Brain microvascular endothelial cell (primary cell): ENCODE data around the gene DHRS4L2.
A peak's percentile ranks its signal among the peaks of the same experiment; 100 is the strongest.
"Not testable (repeated sequence)": the region's sequence is repeated elsewhere in the genome, so short reads cannot be mapped to it uniquely, and the experiment has no call there.

Experiments
- DNase-seq: peaks from one replicate; pipeline ENCODE4 v3.0.0-alpha.2; 2020
- H3K27ac ChIP-seq: fragments of 250-450 bp; sonication (Bioruptor Pico); 2 replicates; pipeline ENCODE4 v1.5.1; 2020; ENCODE audit warnings: mild to moderate bottlenecking, moderate library complexity
- H3K27me3 ChIP-seq: fragments of 250-450 bp; sonication (Bioruptor Pico); replicated peaks from 2 replicates; pipeline ENCODE4 v1.5.1; 2020; ENCODE audit warnings: mild to moderate bottlenecking
- H3K36me3 ChIP-seq: fragments of 250-450 bp; sonication (Bioruptor Pico); replicated peaks from 2 replicates; pipeline ENCODE4 v1.5.1; 2020; ENCODE audit warnings: mild to moderate bottlenecking
- H3K4me3 ChIP-seq: 2 replicates; pipeline ENCODE4 v1.5.1; 2011; ENCODE audit warnings: low read depth, mild to moderate bottlenecking, control low read depth, low read length, moderate library complexity
- in situ Hi-C: cut with HindIII; loops from 2 replicates; pipeline ENCODE4 v1.10.0; 2017; ENCODE audit warnings: low sequenced_read_pairs, low pct_ligation_motif_present
- TF ChIP-seq, protein P1 (sequence below): IDR thresholded peaks from 2 replicates; pipeline ENCODE4 v1.5.1; 2011; ENCODE audit warnings: low read depth, mild to moderate bottlenecking, moderate library complexity, low read length, control low read depth, inconsistent platforms; ENCODE audit errors: missing control alignments

DHRS4L2 gene

DNA sequence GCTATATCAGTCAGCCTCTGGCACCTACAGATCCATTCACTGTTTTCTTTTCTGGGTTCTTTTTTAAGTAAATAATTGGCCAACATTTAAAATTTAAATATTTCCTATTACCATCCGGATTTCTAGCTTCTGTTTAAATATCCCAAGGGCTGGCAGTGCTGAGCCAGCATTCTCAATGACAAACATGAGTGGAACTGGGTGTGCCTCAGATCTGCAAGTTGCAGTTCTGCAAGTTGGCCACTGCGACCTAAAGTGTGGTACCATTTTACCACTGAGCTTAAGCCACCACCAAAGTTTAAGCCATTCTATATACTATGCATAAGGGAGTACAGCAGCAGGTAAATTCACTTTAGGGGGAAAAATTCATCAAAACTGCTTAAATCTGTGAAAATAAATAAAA, 31.2 kb downstream of the DHRS4L2 start:
- H3K27me3 ChIP-seq, H3K27ac ChIP-seq, DNase-seq, in situ Hi-C loops, H3K36me3 ChIP-seq, H3K4me3 ChIP-seq: not testable (repeated sequence)
- TF ChIP-seq, protein P1, sequence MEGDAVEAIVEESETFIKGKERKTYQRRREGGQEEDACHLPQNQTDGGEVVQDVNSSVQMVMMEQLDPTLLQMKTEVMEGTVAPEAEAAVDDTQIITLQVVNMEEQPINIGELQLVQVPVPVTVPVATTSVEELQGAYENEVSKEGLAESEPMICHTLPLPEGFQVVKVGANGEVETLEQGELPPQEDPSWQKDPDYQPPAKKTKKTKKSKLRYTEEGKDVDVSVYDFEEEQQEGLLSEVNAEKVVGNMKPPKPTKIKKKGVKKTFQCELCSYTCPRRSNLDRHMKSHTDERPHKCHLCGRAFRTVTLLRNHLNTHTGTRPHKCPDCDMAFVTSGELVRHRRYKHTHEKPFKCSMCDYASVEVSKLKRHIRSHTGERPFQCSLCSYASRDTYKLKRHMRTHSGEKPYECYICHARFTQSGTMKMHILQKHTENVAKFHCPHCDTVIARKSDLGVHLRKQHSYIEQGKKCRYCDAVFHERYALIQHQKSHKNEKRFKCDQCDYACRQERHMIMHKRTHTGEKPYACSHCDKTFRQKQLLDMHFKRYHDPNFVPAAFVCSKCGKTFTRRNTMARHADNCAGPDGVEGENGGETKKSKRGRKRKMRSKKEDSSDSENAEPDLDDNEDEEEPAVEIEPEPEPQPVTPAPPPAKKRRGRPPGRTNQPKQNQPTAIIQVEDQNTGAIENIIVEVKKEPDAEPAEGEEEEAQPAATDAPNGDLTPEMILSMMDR: peak; percentile 34

GRCh38 chr14:24020520-24020919, 31.8 kb downstream of the DHRS4L2 start:
- H3K4me3 ChIP-seq, H3K27me3 ChIP-seq, in situ Hi-C loops, H3K36me3 ChIP-seq, DNase-seq, H3K27ac ChIP-seq: not testable (repeated sequence)

DNA sequence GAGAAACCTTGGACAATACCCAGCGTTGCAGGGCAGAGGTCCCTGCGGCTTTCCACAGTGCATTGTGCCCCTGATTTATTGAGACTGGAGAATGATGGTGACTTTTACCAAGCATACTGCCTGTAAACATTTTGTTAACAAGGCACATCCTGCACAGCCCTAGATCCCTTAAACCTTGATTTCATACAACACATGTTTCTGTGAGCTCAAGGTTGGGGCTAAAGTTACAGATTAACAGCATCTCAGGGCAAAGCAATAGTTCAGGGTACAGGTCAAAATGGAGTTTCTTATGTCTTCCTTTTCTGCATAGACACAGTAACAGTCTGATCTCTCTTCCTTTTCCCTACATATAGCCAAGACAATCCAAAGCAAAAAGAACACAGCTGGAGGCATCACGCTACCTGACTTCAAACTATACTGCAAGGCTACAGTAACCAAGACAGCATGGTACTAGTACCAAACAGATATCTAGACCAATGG, 36.2 kb downstream of the DHRS4L2 start:
- DNase-seq, H3K27ac ChIP-seq, H3K36me3 ChIP-seq, H3K27me3 ChIP-seq, in situ Hi-C loops, H3K4me3 ChIP-seq: not testable (repeated sequence)

DNA sequence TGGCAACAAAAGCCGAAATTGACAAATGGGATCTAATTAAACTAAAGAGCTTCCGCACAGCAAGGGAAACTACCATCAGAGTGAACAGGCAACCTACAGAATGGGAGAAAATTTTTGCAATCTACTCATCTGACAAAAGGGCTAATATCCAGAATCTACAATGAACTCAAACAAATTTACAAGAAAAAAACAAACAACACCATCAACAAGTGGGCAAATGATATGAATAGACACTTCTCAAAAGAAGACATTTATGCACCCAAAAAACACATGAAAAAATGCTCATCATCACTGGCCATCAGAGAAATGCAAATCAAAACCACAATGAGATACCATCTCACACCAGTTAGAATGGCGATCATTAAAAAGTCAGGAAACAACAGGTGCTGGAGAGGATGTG, 41.0 kb downstream of the DHRS4L2 start:
- H3K36me3 ChIP-seq, DNase-seq, in situ Hi-C loops, H3K27ac ChIP-seq, H3K4me3 ChIP-seq, H3K27me3 ChIP-seq: not testable (repeated sequence)

- H3K27me3 ChIP-seq, H3K27ac ChIP-seq, in situ Hi-C loops, H3K4me3 ChIP-seq, DNase-seq, H3K36me3 ChIP-seq: not testable (repeated sequence)
Observed at GRCh38 chr14:24031331-24031730, 42.6 kb downstream of the DHRS4L2 start.

DNA sequence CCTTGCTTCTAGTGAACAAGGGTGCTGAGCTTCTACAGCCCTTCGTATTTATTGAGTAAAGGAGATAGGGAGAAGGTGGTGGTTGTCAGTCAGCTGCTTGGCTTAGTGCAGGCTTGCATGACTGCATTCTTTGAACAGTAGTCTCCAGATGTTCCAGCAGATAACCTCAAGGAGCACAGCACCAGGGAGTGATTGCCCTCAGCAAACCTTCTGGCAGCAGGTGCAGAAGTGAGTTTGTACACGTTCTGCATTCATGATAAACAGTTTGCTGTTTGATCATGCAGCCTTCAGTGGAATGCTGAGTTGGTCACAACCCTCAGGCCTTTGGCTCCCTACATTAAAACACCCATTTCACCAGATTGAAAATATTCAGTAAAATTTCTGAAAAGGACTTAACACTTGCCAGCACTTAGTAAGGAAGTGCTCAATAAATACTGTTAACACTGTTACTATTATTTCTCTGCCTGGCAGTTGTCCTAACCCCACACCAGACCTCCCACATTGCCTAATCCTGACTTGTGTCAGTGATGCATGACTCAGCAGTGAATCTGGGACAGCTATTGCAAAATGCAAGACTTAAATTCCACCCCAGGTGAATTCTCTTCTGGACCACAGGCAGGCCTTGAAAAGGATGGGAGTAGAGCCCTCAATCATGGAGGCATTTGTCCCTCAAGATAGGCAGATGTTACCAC, 44.1 kb downstream of the DHRS4L2 start:
- H3K27ac ChIP-seq: no peak overlapping the region
- in situ Hi-C loops: no loop called here
- TF ChIP-seq, protein P1: no peak
- no peaks in the 10 kb centered on the region for H3K36me3 ChIP-seq
- H3K27me3 ChIP-seq: no peaks in the 10 kb centered on the region
- peak; percentile 57 for DNase-seq
- no peak overlapping the region for H3K4me3 ChIP-seq

DNA sequence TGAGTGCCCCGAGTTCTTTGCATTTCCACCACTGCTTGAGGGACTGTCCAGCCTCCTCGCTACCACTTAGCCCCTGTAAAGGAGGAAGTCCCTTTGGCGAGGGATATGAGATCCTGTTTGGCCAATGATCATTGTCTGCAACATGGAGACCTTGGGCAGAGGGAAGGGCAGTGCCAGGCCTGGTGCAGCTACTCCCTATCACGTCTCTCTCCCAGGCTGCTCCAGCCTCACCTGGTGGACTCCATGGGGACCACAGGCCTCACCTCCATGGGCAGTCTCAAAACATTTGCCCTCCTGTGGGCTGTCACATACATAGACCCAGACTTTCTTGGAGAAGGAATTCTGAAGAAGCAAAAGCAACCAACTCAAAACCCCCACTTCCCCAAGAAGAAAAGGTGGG, 47.0 kb downstream of the DHRS4L2 start:
- peak overlapping the region; percentile 60 for H3K4me3 ChIP-seq
- DNase-seq, H3K27me3 ChIP-seq, H3K27ac ChIP-seq, in situ Hi-C loops, H3K36me3 ChIP-seq: not testable (repeated sequence)

- H3K27ac ChIP-seq: no peak overlapping the region
- in situ Hi-C loops: no loop called here
- peak; percentile 35 for DNase-seq
Observed at GRCh38 chr14:24036169-24036962, 47.6 kb downstream of the DHRS4L2 start.

DNA sequence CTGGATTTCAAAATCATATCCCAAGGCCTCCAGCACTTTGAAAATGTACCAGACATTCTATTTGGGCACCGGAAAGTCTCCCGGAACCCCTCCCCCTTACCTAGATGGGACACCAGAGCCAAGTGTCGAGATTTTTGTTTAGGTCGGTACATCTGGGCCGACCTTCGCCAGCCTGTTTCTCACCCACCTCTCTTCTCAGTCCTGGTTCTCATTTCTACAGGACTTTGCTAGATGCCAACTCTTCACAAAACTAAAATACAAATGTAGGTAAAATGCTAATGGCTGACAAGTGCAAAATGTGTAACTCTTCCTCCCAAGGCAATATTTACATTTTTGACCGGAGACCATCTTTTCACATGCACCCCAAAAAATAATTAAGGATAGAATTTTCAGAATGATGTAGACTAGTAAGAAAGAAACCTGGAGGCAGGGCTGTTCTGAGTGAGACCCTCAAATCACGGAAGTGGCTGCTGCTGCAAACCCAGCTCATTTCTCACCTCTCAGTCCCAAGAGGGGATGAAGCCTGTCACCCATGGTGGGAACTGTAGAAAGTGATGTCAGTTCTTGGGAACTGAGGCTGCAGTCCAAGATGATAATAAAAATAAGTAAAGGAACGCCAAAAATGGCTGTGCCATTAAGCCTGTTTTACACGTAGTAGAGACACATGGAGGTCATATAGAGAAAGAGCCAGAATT, 48.4 kb downstream of the DHRS4L2 start:
- H3K27ac ChIP-seq, in situ Hi-C loops, H3K27me3 ChIP-seq, H3K36me3 ChIP-seq, DNase-seq: not testable (repeated sequence)
- peak overlapping the region; percentile 60 for H3K4me3 ChIP-seq

More at GRCh38 chr14:24036169-24036962, 47.6 kb downstream of the DHRS4L2 start:
- TF ChIP-seq, protein P1: peak; percentile 87
- no peaks in the 10 kb centered on the region for H3K27me3 ChIP-seq
- peak overlapping the region; percentile 60 for H3K4me3 ChIP-seq
- H3K36me3 ChIP-seq: no peaks in the 10 kb centered on the region
